Stimulated activated CD4-positive, alpha-beta T cell treated with anti-CD3 and anti-CD28 coated beads, Interleukin-4, amount 100 ng/mL, for 48 hours (primary cell): ENCODE results near the gene LZTR1.

Experiments used
- DNase-seq, 2 donors: peaks; one replicate each; pipeline ENCODE4 v3.0.0-alpha.2; 2020; ENCODE audit warnings: low read depth in 2 of 2

LZTR1 gene

GRCh38 chr22:20980938-20981722 is 967 bp upstream of the LZTR1 start:
- no peak for DNase-seq

- DNase-seq = no peak
These were observed 426 bp downstream of the LZTR1 start for GRCh38 chr22:20982563-20982882.

- no peak for DNase-seq
These were observed 1.1 kb downstream of the LZTR1 start for GRCh38 chr22:20983081-20983771.

- no peak for DNase-seq
These were observed 3.6 kb downstream of the LZTR1 start for GRCh38 chr22:20985720-20986119.

GRCh38 chr22:20986365-20986764 is 4.3 kb downstream of the LZTR1 start:
- no peak for DNase-seq

- DNase-seq = no peak
These were observed 5.3 kb downstream of the LZTR1 start for GRCh38 chr22:20987375-20987774.

- no peak for DNase-seq
These were observed 6.7 kb downstream of the LZTR1 start for GRCh38 chr22:20988573-20989322.

- no peak for DNase-seq
These were observed 7.4 kb downstream of the LZTR1 start for GRCh38 chr22:20989323-20990138.

GRCh38 chr22:20990184-20991180 is 8.4 kb downstream of the LZTR1 start:
- no peak for DNase-seq

GRCh38 chr22:20991252-20992055 is 9.4 kb downstream of the LZTR1 start:
- no peak for DNase-seq

GRCh38 chr22:20992056-20992442 is 10.0 kb downstream of the LZTR1 start:
- no peak for DNase-seq

- no peak for DNase-seq
These were observed 10.6 kb downstream of the LZTR1 start for GRCh38 chr22:20992456-20993303.

GRCh38 chr22:20993304-20994127 is 11.4 kb downstream of the LZTR1 start:
- DNase-seq = no peak

GRCh38 chr22:20994128-20994901 is 12.2 kb downstream of the LZTR1 start:
- no peak for DNase-seq

GRCh38 chr22:20994902-20995241 is 12.8 kb downstream of the LZTR1 start:
- no peak for DNase-seq

- no peak for DNase-seq
These were observed 13.4 kb downstream of the LZTR1 start for GRCh38 chr22:20995329-20996030.

GRCh38 chr22:20996031-20996410 is 13.9 kb downstream of the LZTR1 start:
- no peak for DNase-seq
